Activated CD8-positive, alpha-beta memory T cell treated with anti-CD3 and anti-CD28 coated beads, Interleukin-2, amount 50 U/mL, for 24 hours (primary cell): ENCODE data around the gene CBX2.
"Not testable (repeated sequence)": the region's sequence is repeated elsewhere in the genome, so short reads cannot be mapped to it uniquely, and the experiment has no call there.

Experiments used
- DNase-seq: peaks from one replicate; pipeline ENCODE4 v3.0.0-alpha.2; 2020; ENCODE audit errors: extremely low read depth

Gene CBX2

GRCh38 chr17:79742951-79743476 lies 34.9 kb upstream of the CBX2 start:
- no peak for DNase-seq

- DNase-seq = no peak
Observed at GRCh38 chr17:79743614-79744013, 34.3 kb upstream of the CBX2 start.

GRCh38 chr17:79745641-79746105 lies 32.3 kb upstream of the CBX2 start:
- DNase-seq = no peak

- no peak for DNase-seq
Observed at GRCh38 chr17:79746889-79747507, 30.9 kb upstream of the CBX2 start.

- no peak for DNase-seq
Observed at GRCh38 chr17:79747508-79748294, 30.2 kb upstream of the CBX2 start.

- DNase-seq = no peak
Observed at GRCh38 chr17:79748295-79749099, 29.5 kb upstream of the CBX2 start.

- no peak for DNase-seq
Observed at GRCh38 chr17:79749156-79749815, 28.7 kb upstream of the CBX2 start.

- no peak for DNase-seq
Observed at GRCh38 chr17:79749958-79750357, 28.0 kb upstream of the CBX2 start.

- DNase-seq = no peak
Observed at GRCh38 chr17:79750650-79751545, 27.1 kb upstream of the CBX2 start.

- DNase-seq = no peak
Observed at GRCh38 chr17:79752175-79752574, 25.8 kb upstream of the CBX2 start.

GRCh38 chr17:79754370-79754769 lies 23.6 kb upstream of the CBX2 start:
- no peak for DNase-seq

- not testable (repeated sequence) for DNase-seq
Observed at GRCh38 chr17:79754903-79755302, 23.0 kb upstream of the CBX2 start.

- no peak for DNase-seq
Observed at GRCh38 chr17:79755591-79755990, 22.4 kb upstream of the CBX2 start.

GRCh38 chr17:79757140-79757745 lies 20.7 kb upstream of the CBX2 start:
- no peak for DNase-seq

GRCh38 chr17:79758271-79758670 lies 19.7 kb upstream of the CBX2 start:
- no peak for DNase-seq

GRCh38 chr17:79760197-79760906 lies 17.6 kb upstream of the CBX2 start:
- no peak for DNase-seq

GRCh38 chr17:79761894-79762589 lies 15.9 kb upstream of the CBX2 start:
- DNase-seq = no peak

- DNase-seq = no peak
Observed at GRCh38 chr17:79765708-79766107, 12.2 kb upstream of the CBX2 start.
